Fibroblast of upper back skin (primary cell): ENCODE data around the gene CRADD.
"Not testable (repeated sequence)": the region's sequence is repeated elsewhere in the genome, so short reads cannot be mapped to it uniquely, and the experiment has no call there.

ENCODE experiments used
- DNase-seq: peaks from one replicate; pipeline ENCODE4 v3.0.0-alpha.2; 2013

Gene CRADD

DNA sequence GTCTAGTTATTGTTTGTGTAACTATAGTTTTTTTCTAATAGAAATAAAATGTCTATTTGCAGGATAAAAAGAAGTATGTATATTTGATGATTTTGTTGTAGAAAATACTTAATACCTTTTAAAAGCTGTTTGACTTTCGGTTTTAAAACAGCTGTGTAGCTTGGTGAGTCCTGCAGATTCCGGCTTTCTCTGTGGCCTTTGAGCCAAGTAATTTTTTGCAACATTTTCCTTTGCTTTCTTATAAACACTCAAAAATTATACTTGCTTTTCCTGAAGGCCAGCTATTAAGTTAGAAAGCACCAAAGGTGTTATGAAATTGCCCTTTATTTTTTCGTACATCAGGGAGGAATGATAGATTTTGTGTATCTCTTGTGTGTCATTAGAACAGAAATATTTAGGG is 63.6 kb downstream of the CRADD start:
- DNase-seq = no peak

- no peak for DNase-seq
These were observed 64.5 kb downstream of the CRADD start for GRCh38 chr12:93741659-93742109.

DNA sequence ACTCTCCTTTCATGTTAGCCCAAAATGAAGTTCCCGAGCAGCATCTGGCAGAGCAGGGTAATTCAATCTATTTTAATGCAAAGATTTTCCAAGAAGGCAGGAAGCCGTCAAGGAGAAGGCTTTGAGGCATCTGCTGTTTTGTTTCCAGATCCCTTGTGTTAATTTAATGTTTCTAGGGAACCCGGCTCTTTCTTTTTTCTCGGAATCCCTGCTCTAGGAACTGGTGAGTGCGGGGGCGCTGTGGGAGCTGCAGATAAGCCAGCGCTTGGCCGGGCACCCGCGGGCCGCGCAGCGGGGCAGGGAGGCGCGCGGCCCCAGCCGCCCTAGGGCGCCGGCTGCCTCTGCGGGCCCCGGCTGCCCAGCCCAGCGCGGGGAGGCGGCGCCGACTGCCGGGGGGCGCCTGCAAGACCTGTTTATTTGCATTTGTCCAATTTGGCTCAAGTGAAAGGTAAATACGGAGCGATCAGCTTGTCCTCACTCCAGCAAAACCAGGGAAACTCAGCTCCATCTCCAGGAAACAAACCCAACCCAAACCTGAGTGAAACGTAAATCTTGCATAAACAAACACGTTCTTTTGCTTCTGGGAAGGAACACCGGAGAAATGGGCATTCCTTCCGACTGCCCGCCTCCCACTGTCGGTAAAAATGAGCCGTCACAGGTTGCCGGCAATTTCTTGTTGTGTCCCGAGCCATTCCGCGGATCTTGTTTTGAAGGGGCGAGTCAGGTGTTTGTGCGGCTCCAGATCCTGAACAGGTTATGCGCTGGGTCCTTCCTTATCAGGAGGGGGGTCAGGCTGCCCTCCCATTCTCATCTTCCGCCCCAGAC is 65.1 kb downstream of the CRADD start:
- DNase-seq = peak; percentile 63

DNA sequence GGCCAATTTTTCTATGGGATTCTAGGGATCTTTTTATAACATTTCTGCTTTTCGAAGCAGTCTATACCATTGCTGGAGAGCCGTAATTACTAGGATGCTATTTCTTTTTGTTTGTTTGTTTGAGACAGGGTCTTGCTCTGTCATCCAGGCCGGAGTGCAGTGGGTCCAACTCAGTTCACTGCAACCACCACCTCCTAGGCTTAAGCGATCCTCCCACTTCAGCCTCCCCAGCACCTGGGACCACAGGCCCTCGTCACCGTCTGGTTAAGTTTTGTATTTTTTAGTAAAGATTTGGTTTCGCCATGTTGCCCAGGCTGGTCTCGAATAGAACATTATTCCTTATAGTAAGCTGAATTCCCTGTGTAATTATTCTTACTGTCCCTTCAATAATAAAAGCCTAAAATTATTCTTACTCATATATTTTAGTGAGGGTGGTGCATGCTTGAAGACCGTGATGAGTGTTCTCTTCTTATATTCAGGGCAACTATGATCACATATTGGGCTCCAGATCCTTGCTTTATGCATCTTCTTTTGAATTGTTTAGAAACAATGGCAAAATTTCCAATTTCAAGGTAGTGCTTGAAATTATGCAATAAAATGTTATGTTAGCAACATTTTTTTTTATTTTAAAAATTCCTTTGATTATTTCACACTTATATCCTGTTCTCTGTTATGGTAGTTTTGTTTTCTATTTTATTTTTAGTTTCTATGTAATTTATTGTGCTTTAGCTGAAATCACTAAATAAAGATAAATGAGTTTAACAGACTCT is 66.2 kb downstream of the CRADD start:
- DNase-seq = no peak

DNA sequence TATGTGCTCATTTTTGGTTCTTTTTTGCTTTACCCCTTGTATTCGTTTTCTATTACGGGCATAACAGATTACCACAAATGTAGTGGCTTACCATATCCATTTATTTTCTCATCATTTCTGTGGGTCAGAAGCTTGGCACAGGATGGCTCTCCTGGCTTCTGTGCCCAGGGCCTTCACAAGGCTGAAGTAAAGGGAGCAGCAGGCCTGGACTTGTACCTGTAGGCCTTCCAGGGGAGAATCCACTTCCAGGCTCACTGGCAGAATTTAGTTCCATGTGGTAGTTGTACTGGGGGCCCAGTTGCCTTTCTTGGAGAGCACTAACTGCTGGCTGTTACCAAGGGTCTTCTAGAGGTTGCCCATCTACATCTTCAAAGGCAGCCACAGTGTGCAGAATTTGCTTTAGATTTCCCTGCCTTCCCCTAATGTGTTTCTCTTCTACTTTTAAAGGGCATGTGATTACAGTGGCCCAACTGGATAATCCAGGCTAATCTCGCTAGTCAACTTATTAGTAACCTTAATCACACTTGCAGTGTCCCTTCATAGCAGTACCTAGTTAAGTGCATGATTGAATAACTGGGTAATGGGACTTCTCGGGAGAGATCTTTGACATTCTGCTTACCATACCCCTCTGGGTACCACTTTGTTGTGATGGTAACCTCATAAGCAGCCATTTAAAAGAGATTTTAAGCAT is 67.0 kb downstream of the CRADD start:
- no peak for DNase-seq

DNA sequence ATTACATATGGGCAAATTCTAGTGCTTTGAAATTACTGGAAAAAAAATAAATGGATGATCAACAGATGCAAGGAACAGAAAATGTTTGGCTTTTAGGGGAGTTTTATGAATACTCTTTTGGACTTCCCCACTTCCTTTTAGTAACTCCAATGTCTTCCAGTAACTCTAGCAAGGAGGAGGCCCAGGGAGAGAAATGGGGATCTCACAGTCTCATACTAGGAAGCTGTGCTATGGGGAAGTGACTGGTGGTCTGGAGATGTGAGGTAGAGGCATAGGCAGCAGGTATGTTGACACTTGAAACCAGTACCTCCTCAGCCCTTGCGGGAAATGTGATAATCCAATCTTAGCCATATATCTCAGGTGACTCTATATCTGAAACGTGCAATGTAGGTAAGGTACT is 68.1 kb downstream of the CRADD start:
- no peak for DNase-seq

GRCh38 chr12:93746572-93747168 is 69.5 kb downstream of the CRADD start:
- DNase-seq = no peak

DNA sequence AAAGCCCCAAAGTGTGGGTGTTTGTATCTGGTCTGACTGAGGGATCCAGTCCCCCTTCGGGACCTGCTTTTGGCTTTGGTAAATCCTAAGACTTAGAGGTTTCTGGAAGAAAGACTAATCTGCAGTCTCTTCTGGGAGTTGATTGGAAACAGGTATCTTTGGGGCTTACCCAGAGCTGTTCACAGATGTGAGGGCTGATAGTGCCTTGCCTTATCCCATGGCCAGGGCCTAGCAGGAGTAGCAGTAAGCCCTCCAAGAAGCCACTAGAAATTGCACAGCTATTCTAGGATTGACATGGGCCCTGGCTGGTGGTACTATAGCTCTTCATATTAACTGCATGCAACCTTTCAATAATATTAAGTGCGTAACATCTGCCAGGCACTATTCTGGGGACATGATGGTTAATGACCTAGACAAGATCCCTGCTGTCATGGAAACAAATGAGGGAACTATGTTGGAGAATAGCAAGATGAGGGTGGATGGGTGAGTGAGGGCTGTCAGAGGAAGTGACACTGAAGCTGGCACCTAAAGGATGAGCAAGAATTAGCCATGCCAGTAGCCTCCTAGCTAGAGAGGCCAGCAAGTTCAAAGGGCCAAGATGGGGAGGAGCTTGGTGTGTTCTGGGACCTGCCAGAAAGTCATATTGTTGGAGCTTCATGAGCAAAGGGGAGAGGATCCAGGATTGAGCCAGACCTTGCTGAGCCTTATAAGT is 71.7 kb downstream of the CRADD start:
- DNase-seq = no peak

DNA sequence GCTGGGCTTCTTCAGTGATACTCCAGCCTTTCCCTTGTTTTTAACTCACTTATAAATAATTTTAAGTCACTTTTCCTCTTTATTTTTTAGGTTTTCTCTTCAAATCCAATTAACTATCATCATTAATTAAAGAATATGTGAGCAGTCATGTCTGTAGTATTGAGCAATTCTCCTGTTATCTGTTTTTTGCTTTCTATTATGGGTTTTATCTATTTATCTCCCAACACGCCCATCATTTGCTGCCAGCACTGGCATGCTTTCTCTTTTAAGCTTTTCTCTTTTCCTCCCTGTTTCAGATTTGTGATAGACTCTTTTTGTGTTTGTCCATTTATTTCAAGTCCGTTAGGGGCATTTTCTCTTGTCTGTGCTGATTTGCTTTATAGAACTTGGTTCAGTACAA is 72.3 kb downstream of the CRADD start:
- DNase-seq = no peak

- no peak for DNase-seq
These were observed 72.9 kb downstream of the CRADD start for GRCh38 chr12:93750056-93750455.

GRCh38 chr12:93751864-93752610 is 74.9 kb downstream of the CRADD start:
- peak; percentile 66 for DNase-seq

DNA sequence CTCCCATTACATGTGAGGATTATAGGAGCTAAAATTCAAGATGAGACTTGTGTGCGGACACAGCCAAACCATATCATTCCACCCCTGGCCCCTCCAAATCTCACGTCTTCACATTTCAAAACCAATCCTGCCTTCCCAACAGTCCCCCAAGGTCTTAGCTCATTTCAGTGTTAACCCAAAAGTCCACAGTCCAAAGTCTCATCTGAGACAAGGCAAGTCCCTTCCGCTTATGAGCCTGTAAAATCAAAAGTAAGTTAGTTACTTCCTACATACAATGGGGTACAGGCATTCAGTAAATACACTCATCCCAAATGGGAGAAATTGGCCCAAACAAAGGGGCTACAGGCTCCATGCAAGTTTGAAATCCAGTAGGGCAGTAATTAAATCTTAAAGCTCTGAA is 76.1 kb downstream of the CRADD start:
- no peak for DNase-seq

DNA sequence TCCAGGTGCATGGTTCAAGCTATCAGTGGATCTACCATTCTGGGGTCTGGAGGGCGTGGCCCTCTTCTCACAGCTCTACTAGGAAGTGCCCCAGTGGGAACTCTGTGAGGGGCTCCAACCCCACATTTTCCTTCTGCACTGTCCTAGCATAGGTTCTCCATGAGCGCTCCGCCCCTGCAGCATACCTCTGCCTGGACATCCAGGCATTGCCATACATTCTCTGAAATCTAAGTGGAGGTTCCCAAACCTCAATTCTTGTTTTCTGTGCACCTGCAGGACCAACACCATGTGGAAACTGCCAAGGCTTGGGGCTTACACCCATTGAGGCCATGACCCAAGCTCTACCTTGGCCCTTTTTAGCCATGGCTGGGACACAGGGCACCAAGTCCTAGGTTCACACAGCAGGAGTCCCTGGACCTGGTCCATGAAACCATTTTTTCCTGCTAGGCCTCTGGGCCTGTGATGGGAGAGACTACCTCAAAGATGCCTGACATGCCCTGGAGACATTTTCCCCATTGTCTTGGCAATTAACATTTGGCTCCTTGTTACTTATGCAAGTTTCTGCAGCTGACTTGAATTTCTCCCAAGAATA is 76.8 kb downstream of the CRADD start:
- no peak for DNase-seq

GRCh38 chr12:93754859-93755258 is 77.7 kb downstream of the CRADD start:
- not testable (repeated sequence) for DNase-seq

GRCh38 chr12:93756288-93756687 is 79.1 kb downstream of the CRADD start:
- DNase-seq = no peak

GRCh38 chr12:93757792-93758694 is 80.9 kb downstream of the CRADD start:
- no peak for DNase-seq

DNA sequence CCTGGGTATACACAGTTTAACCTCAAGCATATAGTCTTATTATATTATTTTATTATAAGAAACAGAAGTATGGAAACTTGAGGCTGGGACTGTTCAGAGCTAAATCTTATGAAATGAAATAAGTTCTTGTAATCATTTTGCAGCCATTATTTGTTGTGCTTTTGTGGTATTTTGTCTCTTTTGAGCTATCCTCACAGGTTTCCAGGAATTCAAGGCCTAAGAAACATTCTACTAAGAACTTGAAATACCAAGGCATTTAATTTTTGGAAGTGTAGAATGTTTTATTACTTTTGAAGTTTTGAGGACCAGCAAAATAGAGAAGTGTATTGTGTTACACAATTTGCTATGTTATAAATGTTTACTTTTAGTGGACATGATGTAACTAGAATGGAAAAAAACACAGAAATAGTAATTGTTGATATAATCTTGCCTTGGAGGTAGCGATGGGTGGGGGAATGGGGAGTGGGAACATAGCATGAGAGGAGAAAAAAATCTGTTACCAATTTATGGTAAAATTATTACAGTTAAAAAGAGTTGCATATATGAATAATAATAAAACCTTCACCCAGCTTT is 81.7 kb downstream of the CRADD start:
- no peak for DNase-seq

DNA sequence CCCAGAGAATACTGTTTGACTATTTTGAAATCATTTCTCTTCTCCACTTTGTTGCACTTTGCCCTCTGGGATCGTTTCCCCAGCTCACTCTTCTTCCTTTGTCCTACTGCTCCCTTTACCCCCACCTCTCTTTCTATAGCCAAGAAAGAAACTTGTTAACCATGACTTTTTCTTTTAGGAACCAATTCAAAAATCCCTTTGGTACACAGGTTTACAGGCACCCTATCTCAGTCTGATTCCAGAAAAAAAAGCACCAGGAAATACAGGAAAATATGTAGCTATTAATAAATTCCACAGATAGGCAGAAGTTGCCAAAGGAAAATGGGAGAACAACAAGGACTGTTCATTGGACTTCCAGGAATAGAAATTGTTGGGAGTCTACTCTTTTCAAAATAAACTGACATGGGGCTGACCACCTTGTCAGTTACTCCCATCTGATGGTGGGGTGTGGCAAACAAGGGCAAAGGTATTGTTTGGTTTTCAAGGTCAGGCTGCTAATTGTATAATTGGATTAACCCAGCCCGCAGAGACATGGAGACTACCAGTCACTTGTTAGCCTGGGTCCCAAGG is 82.4 kb downstream of the CRADD start:
- DNase-seq = no peak

DNA sequence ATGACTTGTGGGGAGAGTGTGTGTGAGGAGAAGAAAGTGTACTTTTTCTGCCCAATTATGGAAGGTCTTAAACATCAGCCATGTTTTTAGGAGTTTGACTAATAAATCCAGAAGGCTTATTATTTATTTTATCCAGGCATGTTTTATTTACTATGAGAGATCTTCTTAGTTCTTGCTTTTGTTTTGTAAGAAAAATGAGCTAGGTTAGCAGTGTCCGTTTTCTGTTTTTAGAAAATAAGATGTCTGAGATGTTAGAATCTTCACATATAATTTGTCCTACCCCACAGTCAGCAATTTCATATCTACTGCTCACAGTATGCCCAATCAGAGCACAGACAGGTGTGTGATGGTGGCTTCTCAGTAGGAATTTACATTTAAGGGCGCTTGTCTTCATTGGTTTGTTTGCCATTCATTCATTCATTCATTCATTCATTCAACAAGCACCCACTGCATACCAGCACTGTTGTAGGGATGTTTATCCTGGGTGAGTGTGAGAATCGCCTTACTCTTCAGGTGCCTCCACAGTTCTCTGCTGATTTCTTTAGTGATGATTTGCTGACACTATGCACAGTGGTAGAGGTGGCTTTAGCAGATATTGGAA is 83.2 kb downstream of the CRADD start:
- DNase-seq = no peak
